ENCODE measurements around the gene SLC24A3. TPM values are rescaled to one million over a fixed set of nuclear protein-coding genes. Genes with fewer than 3 reads are reported as not detected.
"Not testable (repeated sequence)": the region's sequence is repeated elsewhere in the genome, so short reads cannot be mapped to it uniquely, and the experiment has no call there.

The SLC24A3 gene
- total RNA-seq, 2 donors from 2014 or later, result 3.2 to 6.9 TPM

DNA sequence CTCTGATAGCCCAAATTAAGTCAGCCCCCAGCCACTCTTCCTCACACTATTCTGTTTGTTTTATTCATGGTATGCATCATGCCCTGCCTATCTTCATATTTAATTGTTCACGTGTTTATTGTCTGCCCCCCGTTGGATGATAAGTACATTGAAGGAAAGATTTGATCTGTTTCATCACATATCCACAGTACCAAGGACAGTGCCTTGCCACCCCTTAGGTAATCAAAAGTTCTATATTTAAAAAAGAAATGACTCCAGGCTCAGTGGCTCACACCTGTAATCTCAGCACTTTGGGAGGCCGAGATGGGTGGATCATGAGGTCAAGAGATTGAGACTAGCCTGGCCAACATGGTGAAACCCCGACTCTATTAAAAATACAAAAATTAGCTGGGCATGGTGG lies 535.5 kb downstream of the SLC24A3 start:
- DNase-seq (no peak), ATAC-seq (no peak)
- intact Hi-C loops (cut with DNase I, micrococcal nuclease), result no loop called here

DNA sequence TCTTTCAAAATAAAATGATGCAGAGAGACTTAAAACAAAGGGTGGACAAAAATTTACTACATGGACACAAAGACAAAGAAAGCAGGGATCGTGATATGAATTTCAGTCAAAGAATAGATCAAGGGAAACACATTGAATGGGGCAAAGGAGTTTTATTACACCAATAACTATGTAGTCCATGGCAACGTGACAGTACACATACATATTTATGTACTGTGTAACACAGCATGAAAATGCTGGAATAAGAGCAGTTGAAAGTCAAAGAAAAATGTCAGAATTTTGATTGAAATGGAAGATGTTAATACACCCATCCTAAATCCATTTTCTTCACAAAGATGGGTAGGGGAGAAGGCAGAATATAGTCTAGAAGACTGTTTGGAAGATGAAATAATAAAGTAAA lies 536.2 kb downstream of the SLC24A3 start:
- ATAC-seq, result peak; percentile 65
- intact Hi-C loops (cut with DNase I, micrococcal nuclease), result no loop called here
- DNase-seq, result no peak

DNA sequence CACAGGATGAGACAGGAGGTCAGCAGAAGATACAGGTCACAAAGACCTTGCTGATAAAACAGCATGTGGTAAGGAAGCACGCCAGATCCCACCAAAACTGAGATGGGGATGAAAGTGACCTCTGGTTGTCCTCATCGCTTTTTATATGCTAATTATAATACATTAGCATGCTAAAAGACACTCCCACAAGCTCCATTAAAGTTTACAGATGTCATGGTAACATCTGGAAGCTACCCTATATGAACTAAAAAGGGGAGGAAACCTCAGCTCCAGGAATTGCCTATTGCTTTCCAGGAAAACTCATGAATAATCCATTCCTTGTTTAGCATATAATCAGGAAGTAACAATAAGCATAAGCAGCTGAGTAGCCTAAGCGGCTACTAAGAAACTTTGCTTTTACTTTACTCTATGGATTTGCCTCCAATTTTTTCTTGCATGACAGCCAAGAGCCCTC lies 537.2 kb downstream of the SLC24A3 start:
- ATAC-seq (no peak), DNase-seq (no peak)
- intact Hi-C loops (cut with DNase I, micrococcal nuclease), result no loop called here

DNA sequence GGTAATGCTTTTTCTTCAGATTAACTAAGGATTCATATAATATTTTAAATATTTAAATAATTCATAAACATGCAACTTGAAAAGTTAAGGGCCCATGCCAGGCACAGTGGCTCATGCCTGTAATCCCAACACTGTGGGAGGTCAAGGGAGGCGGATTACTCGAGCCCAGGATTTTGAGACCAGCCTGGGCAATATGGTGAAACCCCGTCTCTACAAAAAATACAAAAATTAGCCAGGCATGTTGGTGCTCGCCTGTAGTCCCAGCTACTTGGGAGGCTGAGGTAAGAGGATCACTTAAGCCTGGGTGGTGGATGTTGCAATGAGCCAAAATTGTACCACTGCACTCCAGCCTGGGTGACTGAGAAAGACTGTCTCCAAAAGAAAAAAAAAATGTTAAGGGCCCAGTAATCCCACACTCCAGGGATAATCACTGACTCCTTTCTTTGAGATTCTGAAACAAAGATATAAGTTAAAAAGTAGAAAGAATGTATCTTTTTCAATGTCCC lies 537.7 kb downstream of the SLC24A3 start:
- no peak for ATAC-seq
- no peak for DNase-seq
- intact Hi-C loops (cut with DNase I, micrococcal nuclease), result no loop called here

DNA sequence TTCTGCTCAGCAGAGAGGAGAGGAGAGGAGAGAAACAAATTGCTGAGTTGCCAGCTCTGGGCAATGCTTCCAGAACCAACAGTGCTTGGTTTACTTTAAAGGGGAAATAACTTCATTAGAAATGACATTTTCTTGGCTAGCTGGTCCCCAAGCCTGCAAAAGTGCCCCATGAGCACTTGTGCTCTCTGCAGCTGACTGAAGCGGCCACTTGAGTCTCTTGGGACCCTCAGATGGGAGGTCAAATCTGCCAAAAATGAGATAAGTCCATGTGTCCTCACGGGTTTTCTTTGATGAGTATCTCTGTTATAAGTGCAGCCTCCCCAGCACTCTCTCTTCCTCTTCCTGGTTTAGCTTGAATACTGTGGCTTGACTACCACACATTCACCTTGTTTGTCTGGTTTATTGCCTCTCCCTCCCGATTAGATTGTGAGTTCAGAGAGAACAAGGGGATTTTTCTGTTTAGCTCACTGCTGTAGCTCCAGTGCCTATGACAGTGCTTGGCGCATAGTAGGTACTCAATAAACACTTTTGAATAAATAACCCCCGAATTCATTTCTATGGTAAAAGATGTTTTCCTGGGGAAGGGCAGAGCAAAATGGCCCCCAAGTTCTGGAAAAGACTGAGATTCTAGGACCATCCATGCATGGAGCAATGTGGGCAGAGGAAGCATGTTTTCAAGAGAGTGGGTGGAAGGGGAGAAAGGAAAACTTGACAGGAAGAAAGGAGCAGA lies 538.6 kb downstream of the SLC24A3 start:
- DNase-seq (peak in 1 of 2 donors; percentile 30), ATAC-seq (peak; percentile 95)
- intact Hi-C loops (cut with DNase I, micrococcal nuclease), result no loop called here

DNA sequence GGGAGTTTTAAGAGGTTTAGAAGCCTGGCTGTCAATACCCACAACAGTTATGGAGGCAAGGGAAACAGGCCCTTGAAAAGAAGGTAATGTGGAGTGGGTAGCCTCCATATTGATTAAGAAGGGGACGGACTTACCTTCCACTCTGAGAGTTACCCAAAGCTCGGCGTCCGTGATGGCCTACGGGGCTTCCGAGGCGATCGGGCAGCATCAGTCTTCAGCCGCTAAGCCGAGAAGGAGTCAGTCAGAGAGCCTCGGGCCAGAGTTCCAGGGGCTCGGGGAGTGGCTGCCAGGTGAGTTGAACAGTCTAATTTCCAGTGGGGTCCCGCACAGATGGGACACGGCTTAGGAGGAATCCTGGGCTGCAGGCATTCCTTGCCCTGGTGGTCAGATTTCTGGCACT lies 541.8 kb downstream of the SLC24A3 start:
- DNase-seq; intact Hi-C loops (cut with DNase I, micrococcal nuclease); ATAC-seq: not testable (repeated sequence)

DNA sequence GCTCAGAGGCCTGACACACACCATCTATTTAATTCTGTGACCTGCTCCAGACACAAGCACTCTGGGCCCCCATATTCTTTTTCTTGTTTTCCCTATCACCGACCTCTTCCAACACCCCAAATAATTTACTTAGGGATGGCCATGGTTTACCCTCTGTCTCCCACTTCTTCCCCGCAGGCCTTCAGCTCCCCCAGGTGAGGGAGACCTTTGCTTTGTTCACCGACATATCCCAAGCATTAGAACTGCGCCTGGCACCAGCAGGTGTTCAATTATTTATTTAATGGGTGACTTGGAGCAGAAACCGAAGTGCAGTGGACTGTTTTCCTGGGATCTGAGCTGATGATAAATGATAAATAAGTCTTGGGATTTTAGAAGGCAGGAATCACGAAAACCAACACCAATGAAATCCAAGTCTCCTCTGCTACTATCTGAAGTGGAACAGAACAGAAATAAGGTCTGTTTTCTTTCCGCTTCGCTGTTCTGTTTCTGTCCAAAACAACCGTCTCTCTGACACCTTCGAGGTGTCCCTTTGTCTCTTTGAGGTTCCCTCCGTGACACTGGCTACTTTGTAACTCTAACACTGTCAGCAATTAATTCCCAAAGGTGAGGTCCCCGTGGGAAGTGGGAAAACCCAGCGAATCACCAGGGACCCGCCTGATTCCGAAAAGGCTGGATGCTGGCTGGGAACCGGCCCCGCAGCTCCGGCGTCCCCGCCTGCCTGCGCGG lies 544.5 kb downstream of the SLC24A3 start:
- ATAC-seq, result no peak
- DNase-seq, result peak in 1 of 2 donors; percentile 25
- intact Hi-C loops (cut with DNase I, micrococcal nuclease), result no loop called here

DNA sequence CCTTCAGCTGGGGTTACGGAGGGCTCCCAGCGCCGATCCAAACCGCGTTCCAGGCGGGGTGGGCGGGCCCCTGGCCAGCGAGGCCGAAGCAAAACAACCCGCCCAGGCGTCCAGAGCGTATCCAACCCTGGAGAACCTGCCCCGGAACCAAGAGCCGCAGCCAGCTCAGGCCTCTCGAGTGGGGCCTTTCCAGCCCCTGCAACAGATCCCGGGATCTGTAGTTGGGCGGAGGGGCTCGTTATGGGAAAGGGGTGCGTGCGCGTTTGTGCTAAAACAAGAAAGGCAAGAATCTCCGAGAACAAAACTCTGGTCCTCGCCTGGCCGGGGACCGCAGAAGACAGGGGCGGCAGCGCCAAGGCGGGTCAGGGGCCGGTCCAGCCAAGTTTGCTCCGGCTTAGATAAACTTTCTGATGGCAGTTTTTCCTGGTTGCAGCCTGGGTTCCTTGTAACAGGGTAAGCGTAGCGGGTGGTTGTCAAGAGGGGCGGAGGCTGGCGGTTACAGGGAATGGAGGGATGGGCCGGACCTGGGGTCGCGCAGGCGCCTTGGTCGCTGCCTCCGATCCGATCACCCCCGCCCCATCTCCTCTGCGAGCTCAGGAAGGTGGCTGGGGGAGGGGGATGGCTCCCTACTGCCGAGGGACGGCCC lies 545.2 kb downstream of the SLC24A3 start:
- DNase-seq, result peak; percentile 94 to 96

DNA sequence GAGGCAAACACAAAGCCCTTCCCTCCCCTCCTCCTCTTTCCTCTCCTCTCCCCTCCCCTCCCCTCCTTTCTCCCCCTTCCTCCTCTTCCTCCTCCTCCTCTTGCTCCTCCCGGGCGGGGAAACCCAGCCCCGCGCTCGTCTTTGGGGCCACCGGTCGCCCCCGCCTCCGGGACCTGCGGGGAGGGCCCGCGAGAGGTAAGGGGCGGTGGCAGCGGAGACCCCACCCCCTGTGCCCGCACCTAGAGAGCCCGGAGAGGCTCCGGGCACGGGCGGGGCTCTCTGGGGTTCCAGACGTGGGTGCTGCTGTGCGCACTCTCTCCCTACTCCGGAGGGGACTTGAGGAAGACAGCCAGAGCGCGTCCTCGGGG lies 545.7 kb downstream of the SLC24A3 start, which contains the start of gene RIN2:
RIN2 (plus strand) TSS at position 126 of the 368 bp plus-strand sequence. CDS start 131,344 bp downstream, outside the sequence.
- peak in 1 of 2 donors; percentile 84 for DNase-seq
- peak; percentile 76 for ATAC-seq
- intact Hi-C loops (cut with DNase I, micrococcal nuclease), result no loop called here

More for the DNA sequence above, 545.2 kb downstream of the SLC24A3 start:
- peak; percentile 84 for ATAC-seq
- intact Hi-C loops (cut with DNase I, micrococcal nuclease), result no loop called here

DNA sequence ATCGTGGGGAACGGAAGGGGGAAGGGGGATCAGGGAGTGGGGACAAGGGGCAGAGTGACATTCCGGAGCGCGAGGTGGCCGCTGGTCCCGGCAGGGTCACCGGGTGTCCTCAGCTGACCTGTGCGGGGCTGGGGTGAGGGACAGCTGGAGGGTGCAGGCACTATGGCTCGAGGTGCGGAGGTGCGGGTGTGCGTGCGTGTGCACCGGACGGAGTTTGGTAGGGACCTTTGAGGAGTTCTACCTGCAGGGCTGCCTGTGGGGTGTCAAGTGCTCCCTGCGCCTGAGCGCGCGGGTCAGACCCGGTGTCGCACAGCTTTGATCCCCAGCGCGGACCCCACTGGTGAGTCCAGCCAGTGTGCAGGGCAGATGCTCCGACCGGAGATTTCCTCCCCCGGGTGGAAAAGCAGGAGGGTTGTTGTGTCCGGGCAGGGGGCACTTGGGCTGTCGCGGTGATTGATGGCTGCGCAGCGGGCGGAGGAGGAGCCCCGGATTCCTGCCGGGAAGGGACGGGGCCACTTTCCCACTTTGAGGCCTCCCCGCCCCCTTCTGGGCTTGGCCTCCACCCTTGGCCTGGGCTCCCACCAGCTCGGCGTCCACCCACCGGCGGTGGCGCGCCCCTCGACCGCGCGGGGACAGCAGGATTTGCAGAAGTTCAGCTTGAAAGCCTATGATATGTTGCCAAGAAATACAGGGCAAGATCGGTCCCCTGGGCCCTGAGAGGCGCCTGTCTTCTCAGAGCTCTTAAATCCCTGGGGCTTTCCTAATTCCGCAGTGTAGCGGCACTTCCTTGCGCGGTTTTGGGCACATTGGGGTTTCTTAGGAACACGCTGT lies 546.3 kb downstream of the SLC24A3 start:
- peak; percentile 26 for ATAC-seq
- intact Hi-C loops (cut with DNase I, micrococcal nuclease), result no loop called here
- peak; percentile 69 to 75 for DNase-seq

DNA sequence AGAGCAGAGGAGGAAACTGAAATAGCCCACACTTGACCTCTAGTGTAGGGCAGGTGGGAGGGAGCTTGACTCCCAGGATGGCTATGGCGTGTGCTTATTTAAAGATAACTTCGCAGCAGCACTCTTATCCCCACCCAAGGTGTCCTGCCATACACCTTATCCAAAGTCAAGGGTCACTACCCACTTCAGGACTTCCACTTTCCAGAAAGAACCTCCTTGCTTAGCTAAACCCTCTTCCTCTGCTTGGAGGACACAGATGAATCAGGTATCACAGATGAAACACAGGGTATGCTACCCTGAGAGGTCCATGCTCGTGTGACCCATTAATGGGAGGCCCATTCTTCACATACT lies 547.9 kb downstream of the SLC24A3 start:
- DNase-seq, result no peak
- no peak for ATAC-seq
- intact Hi-C loops (cut with DNase I, micrococcal nuclease), result no loop called here

DNA sequence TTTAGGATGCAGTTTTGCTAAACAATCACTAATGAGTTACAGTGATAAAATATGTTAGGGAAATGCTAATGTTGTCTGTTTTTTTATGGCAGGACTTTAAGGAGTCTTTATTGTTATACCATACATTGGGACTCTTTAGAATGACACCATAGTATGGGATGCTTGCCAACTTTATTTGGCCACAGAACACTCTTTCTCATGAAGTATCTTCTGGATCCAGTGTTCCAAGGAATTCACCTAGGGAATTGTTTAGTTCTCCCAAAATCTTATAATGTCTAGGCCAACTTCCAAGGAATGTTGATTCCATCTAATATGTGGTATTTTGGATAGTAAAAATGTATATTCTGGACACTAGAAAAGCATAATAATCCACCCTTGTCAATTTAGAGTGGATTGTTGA lies 548.9 kb downstream of the SLC24A3 start:
- ATAC-seq, result no peak
- intact Hi-C loops (cut with DNase I, micrococcal nuclease), result no loop called here
- no peak for DNase-seq

DNA sequence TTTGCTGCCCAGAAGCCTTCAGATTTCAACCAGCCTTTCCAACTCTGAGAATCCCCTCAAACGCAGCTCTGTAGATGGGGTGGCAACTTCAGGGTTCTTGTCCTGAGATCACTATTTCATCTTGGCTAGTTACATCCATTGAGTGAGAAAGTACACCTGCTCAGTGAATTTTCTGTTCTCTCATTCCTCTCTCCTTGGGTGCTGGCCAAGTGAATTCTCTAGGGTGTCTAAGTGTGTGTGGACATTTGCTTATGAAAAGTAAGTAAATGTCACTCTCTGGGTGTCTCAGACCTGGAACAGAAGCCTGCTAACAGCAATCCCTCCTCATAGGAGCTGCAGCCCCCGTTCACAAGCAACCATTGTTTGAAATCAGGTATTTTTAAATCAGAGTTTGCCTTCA lies 549.4 kb downstream of the SLC24A3 start:
- intact Hi-C loops (cut with DNase I, micrococcal nuclease), result no loop called here
- ATAC-seq (no peak), DNase-seq (no peak)

DNA sequence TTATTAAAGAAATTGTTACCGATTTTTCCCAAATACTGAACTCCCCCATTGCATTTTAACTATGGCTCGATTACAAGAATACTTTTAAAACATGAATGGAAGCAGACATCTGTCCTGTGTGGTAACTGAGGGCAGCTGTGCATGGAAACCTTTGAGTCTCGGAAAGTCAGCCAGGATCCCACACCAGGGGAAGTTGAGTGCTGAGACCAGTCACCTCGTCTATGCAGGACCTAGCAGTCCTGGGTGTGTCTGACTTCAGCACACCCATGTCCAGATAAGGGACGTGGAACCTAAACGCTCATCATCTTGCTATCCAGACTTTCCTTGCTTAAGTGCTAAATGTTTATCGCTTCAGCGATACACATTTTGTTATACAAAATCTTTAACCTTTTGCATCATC lies 551.8 kb downstream of the SLC24A3 start:
- ATAC-seq (peak; percentile 32), DNase-seq (no peak)
- intact Hi-C loops (cut with DNase I, micrococcal nuclease), result no loop called here

DNA sequence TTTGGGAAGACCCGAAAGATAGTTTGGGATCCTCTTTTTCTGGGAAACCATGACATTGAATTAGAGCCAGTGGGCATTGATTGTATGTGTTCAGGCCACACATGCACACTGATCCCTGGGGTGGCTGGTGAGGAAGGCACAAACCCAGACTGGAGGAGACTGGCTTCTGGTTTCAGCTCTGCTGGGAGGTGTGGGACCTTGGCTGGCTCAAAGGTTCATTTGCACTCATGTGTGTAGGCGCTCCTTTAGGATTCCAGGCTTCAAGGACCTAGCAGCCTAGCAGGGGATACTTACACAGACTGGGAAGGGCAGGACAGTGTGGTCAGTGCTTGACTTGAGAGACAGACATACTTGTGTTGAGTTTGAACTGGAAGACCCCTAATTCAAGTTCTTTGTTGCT lies 552.8 kb downstream of the SLC24A3 start:
- ATAC-seq, result peak; percentile 36
- no peak for DNase-seq
- intact Hi-C loops (cut with DNase I, micrococcal nuclease), result no loop called here

DNA sequence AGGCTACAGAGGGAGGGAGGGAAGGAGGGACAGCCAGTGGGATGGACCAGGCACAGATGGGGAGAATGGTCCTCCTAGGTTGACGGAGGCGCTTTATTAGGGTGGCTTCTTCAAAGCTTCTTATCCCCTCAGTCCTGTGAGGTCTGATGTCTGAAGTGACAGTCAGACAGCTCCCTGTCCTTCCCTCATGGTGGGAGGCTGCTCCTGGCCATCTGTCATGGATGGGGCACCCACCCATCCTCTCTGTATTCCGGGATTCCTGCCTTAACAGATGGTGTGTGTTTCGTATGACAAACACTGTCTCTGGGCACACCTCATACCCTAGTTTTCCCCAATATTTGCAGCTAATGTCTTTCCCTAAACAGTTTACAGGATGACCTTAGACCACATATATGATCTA lies 553.5 kb downstream of the SLC24A3 start:
- no peak for ATAC-seq

DNA sequence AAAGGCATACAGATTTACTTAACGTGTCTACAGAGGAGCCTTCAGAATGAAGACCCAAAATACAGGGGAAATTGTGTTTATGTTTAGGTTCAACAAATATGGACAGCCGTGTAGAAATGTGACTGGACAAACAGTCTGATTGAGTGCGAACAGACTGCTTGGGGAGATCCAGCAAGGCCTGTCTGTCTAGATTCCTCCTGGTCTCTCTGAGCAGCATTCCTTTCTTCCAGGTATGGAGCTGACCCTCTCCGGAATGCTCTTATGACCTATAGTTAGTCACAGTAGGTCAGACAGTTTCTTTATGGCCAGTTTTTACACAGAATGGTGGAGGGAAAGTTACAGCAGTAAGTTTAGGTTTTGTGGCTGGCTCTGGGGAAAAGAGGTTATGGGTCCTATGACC lies 554.6 kb downstream of the SLC24A3 start:
- ATAC-seq, result no peak

More for the DNA sequence above, 553.5 kb downstream of the SLC24A3 start:
- DNase-seq, result no peak
- intact Hi-C loops (cut with DNase I, micrococcal nuclease), result no loop called here

DNA sequence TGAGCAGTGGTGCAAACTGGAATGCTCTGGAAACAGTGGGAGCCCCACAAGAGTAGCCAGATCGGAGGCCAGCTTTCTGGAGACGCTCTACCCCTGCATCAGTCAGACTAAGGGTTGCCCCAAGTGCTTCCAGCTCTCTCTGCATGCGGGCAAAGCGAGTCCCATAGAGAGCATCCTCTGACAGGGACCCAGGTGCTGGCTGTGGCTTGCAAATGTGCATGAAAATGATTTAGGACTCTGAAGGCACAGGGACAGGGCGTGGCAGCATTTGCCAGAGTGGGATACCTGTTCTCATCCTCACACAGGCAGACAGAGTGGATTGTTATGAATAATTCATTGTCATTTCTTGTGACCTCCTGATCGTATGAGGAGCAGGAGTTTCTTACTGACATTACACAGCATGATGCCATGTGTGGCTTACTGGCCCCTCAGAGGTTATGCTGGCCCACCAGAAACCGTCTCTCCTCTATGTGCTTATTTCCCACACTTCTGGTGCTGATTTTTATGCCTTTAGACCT lies 555.9 kb downstream of the SLC24A3 start:
- intact Hi-C loops (cut with DNase I, micrococcal nuclease), result no loop called here
- ATAC-seq (no peak), DNase-seq (no peak)

More for the DNA sequence above, 554.6 kb downstream of the SLC24A3 start:
- no peak for DNase-seq
- intact Hi-C loops (cut with DNase I, micrococcal nuclease), result no loop called here

DNA sequence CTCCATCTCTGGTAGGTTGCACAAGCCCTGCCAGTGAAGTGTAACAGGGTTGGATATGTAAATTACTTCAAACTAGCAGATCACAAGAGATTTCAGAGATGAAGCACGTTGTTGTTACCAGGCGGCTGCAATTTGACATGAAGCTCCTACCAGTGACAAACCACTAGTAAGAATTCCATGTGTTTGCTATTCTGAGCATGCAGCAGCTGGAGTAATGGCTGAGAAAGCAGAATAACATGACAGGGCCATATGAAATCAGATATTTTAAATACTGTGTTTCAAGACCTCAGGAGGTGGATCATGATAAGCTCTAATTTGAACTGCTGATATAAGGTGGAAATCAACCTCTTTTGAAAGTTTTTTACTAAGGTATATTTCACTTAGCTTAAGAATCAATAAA lies 557.1 kb downstream of the SLC24A3 start:
- DNase-seq (no peak), ATAC-seq (no peak)
- intact Hi-C loops (cut with DNase I, micrococcal nuclease), result no loop called here
